LNCAP (cell line): ENCODE measurements around the gene CAMK2A.

Source experiments
- CTCF ChIP-seq: fragments of 450-650 bp; IDR thresholded peaks from 2 replicates; pipeline ENCODE4 v1.5.1; 2017; ENCODE audit warnings: mild to moderate bottlenecking

Gene CAMK2A

GRCh38 chr5:150215979-150216944, 73.3 kb downstream of the CAMK2A start:
- no peak for TF ChIP-seq CTCF

GRCh38 chr5:150214289-150214688, 75.3 kb downstream of the CAMK2A start:
- TF ChIP-seq CTCF: no peak

GRCh38 chr5:150213530-150213929, 76.0 kb downstream of the CAMK2A start:
- TF ChIP-seq CTCF: no peak

GRCh38 chr5:150211156-150212030, 78.2 kb downstream of the CAMK2A start:
- no peak for TF ChIP-seq CTCF

- TF ChIP-seq CTCF: no peak
Observed at GRCh38 chr5:150210644-150211043, 78.9 kb downstream of the CAMK2A start.

GRCh38 chr5:150209099-150209635, 80.4 kb downstream of the CAMK2A start:
- no peak for TF ChIP-seq CTCF
